Cerebellar nuclear complex (tissue), 1 donor: ENCODE results near the gene GABRA4.

Experiments
- DNase-seq, 2 experiments: peaks; one replicate each; lab custom pipeline; 2025; lab: John Stamatoyannopoulos, UW

GABRA4 gene

DNA sequence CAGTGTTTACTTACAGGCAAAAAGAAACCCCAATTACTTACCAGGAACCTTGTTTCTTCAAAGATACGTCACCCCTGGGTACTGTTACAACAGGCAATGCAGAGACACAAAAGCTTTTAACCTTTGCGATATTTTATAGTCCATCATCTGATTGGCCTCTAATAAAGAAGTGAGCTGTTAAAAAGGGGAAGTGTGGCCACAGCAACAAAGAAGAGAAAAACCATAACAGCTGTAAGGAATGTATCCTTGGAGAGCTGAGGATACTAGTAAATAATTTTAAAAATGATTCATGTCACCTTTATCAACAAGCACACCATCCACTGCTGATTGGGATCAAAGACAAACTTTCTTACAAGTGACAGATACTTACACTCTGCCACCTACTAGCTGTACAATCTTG is 14.1 kb downstream of the GABRA4 start:
- no peak for DNase-seq

DNA sequence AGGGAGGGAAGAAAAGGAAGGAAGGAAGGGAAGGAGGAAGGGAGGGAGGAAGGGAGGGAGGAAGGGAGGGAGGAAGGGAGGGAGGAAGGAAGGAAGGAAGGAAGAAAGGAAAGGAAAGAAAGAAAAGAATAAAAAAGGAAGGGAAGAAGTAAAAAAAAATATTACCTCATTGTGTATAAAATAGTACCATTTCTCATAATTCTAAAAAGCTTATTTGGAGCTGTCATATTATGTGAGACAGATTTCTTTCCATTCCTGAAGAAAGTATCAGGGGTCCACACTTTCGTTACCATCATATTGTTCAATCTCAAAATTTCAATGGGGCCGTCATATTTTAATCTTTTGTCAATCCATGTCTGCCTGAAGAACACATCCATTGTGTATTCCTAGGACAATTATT is 16.1 kb downstream of the GABRA4 start:
- no peak for DNase-seq

DNA sequence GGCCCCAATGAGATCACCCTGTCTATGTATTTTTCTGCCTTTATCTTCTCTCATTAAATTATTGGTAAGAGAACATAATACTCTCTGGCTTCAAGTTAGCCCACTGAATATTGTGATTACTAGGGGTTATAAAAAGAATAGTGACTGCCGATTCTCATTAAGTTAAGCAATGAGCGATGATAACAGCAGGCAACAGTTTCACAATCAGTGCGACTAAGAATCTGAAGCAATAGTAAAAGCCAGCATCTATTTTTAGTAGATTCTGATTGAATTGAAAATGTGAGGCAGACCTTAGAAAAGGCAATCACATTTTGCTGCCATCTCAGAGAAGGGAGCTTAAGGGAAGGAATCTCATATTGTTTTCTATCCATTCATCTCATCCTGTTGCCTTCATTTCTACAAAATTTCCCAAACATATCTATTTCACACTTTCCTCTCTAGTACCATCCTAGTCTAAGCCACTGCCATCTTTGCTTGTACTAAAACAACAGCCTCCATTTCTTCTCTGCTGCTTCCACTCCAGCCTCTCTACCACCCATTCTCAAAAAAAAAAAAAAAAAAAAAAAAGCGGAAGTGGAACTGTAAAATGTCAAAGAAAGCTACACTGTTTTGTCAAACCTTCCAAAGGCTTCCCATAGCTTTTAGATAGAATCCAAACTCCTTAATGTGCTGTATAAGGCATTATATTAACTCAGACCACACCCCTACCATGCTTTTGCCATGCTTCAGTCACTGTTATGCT is 17.4 kb downstream of the GABRA4 start:
- no peak for DNase-seq

DNA sequence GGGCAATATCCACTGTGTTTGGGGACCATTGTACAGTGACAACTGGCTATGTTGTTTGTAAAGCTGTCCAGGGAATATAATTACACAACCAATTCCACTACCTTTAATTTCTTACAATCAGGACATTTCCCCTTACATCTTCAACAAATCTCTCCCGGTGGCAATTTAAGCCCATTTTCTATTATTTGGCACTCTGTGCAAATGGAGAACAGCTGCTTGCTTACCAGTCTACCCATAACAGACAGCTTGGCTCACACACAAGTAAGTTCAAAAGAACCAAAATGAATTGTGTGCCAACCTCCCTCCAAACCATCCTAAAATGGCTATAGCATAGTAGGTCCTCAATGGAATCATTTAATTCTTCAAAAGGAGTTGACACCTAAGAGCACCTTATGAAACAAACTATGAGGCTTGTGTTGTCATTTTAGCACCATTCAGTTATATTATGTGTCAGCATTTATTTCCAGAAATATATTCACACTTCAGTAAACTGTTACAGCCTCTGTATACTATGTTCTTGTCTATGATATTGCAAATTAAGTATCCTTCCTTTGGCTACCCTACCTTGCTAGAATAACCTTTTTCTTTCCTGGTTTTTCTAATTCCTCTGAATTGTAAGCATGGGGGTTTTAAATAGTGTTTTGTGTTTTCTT is 18.4 kb downstream of the GABRA4 start:
- DNase-seq = no peak

DNA sequence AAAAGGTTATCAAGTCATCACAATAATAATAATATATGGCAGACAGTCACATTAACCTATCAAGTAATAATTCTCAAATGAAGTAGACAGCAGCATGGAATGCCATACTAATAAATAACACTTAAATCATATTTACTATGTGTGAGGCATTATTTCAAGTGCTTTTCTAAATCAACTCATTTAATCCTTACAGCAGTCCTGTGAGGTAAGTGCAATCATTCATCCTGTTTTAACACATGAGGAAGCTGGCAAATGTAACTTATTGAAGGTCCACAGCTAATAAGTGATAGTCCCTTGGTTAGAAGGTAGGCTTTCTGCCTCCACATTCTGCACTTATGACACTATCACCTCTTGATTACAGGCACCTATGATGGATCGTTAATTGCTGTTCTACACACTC is 24.5 kb downstream of the GABRA4 start:
- DNase-seq = no peak

DNA sequence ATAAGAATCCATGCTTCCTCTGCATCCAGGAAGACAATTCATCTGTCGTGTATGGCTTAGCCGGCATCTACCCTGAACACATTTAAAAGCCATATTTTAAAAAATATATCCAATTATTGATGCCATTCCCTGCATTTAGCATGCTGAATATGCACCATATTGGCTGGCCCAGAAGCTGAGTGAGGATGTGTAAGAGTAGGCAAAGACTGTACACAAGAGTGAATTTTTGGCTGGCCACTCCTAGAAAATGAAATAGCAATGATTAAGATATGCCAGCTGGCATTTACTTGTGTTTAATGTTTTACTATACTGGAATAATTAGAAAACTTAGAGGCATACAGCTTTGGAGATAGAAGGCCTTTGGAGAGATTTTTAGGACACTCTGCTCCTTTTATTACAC is 25.8 kb downstream of the GABRA4 start:
- DNase-seq = no peak

DNA sequence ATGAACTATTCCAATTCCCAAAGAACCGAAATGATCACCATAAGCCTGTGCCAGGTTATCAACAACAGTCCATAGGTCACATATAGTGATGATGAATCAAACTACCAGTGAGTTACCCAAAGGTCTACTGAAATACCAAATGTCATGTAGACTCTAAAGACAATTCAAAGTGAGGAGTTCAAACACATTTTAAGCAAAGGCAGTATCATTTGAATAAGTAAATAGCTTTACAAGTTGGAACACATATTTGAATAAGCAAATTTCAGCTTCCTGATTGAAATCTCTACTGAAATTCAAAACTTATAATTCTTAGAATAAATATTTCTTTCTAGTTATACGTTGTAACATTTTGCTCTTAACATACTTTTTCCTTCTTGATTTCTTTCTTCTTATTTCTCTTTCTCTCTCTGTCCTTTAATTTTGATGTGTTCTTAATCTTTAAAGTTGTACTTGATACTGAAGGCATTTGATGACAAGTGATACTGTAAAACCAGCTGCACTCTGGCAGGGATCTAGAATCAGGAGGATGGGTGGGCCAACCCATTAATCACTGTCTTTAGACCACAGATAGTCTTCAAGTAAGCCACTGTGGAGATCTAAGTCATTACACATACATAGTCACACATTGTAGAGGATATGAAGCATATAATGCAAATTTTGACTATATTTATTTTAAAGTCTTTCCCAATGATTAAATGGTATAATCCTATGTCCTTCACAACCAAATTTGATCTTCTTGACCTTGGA is 34.5 kb downstream of the GABRA4 start:
- no peak for DNase-seq

DNA sequence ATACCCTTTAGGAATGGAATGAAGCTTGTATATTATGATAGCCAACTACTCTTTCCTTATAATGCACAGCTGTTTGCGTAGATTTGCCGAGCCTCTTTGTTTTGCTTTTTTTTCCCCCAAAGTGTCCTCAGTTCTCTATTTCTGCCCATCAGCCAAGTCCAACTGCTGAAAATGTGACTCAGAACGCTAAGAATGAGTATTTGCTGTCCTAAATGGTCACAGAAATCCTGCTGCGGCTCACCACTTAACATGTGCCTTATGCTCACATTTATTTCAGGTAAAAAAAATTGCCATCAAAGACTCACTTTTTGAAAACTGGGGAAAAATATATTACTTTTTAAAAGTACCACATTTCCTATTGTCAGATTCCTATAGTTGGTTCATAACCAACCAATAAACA is 36.9 kb downstream of the GABRA4 start:
- DNase-seq = no peak

DNA sequence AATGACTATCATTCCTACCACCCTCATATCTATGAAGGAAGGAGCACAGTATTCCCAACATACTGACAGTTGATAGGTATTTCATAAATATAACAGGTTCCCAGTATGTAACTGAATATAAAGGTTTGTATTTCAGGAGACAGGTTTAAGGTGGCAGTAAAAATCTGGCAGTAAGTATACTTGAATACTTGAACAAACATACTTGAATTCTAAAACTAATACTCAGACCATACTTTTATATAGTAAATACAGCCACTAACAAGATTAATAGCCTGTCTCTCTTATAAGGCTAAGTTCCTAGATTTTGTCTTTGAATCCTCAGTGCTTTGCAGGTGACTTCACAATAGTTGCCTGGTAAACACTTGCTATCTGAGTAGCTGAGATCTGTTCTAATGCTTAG is 37.8 kb downstream of the GABRA4 start:
- no peak for DNase-seq

DNA sequence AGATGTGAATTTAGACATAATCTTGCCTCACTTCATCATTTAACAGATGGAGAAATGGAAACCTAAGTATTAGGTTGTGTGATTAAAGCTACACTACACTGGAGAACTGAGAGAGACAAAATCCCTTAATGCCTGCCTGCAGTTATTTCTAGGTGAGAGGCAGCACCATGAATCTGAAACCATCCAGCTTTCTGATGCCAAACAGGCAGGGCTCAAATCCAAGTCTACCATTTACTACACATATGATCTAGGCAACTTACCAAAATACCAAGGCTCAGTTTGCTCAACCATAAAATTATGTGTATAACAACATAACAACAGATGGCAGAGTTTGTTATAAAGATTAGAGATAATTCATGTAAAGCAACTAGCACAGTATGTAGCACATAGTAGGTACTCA is 38.7 kb downstream of the GABRA4 start:
- no peak for DNase-seq

DNA sequence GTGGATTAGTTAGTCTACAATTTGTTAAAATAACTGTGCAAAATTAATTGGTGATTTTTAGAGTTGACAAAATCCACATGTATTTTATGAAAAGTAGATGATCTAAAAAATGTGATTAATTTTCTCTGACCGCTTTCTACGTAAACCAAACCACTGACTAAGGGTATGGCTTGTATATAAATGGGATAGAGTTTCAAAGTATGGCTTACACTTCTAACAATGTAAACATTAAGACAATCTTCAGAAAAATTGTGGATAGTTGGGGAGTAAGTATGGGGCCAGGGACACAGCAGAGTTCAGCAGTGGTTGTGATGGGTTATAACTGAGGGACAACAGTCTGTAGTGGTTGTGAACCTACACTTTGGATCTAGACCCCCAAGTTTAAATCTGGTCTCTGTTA is 39.8 kb downstream of the GABRA4 start:
- no peak for DNase-seq

DNA sequence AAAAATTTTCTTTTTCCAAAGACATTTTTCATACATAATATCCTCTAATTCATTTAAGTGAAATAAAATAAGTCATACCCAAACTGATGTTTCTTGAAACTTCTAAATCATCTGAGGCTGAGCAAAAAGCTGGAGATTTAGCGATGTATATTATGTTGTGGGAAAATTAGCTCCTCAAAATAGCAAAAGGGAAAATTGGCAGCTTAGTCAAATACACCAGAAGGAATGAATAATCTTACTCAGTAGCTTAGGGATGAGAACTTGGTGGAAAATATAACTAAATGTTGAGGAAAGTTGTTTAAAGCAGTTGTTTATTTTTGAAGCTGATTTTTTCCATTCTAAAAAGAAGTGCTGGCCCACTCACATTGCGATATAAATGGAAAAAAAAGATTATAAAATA is 40.9 kb downstream of the GABRA4 start:
- no peak for DNase-seq

DNA sequence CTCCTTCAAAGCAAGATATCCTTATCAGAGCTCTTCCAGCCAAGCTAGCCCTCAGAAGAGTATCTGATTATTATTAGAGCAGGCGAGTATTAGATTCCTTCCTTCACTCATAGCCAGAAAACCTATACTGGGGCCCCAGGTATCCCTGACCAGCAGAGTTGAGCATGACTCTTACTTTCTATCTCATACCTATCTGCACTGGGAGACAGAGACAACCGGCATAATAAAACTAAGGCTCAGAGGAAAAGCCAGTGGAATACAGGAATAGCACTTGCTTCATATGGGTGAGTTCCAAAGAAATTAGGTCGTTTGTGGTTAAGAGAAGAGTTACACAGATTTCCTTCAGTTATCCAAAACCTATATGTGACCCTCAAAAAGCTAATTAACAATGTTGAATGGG is 42.6 kb downstream of the GABRA4 start:
- DNase-seq = no peak

DNA sequence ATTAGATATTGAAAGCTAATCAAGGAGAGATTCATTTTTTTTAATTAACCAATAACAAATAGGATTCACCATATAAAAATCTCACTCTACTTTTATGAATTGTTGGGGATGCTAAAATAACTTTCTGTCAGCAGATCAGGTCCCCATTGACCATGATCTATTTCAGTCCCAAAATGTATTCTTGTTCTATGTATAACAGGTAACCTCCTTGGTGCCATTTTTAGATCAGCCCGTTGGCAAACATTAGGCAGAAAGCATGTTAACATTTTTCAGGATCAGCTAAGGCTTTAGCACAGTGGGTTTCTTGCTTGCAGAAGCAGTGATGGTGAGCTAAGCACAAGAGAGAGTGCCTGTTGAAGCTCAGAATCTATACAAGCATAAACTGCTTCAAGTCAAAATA is 43.6 kb downstream of the GABRA4 start:
- DNase-seq = no peak

DNA sequence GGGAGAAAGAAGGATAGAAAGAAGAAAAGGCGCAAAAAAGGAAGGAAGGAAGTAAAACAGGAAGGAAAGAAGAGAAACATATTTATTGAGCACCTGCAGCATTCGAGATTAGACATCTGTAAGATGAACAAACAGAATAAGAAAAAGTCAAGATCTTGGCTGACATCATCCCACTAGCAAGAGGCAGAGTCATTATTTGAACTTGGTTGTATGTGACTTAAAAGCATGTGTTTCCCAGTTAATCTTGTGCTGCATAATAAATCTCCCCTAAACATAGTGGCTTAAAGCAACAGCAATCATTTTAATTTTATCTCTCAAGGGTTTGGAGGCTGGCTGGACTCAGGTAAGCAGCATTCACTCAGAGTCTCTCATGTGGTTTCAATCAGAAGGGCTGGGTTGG is 45.8 kb downstream of the GABRA4 start:
- DNase-seq = no peak

DNA sequence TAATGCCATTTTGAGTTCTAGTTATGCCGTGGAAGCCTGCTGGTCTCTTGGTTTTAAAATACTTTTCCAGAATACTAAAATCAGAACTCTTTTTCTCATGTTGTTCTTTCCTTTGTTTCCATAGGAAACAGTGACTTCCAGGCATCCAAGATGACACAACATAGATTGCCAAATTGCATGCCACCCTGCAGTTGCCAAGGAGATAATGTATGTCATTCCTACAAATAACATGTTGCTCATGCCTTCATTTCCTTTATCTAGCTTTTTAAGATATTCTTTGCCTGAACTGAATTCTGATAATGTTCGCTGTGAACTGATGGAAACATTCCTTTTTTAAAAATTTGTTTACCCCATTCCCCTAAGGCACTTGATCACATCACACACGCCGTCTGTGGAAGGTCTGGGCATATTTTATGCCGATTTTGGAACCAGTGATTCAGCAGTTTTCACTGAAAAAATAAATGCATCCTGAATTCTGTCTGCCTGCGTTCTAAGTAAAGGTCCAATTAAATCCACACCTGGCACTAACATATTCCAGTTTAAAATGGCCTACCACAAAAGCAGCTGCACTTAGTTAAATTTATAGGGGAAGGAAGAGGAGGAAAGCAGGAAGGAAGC is 46.4 kb downstream of the GABRA4 start:
- no peak for DNase-seq

DNA sequence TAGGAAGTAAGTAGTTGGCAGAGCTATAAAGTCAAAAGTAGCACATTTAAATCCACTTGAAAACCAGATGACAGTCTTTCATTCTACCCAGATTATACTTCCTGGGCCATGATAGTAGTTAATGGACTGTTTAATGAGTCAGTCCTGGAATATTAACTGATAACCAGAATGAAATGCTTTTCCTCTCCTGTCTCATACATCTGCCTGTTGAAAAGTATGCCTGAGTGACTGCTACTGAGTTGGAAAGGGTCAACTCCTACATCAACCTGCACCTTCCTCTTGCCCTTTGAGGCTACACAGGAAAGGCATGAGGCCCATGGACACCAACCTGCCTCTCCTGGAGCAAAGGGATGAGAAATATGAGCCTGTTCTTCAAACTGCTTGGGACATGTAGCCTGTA is 48.3 kb downstream of the GABRA4 start:
- DNase-seq = no peak

DNA sequence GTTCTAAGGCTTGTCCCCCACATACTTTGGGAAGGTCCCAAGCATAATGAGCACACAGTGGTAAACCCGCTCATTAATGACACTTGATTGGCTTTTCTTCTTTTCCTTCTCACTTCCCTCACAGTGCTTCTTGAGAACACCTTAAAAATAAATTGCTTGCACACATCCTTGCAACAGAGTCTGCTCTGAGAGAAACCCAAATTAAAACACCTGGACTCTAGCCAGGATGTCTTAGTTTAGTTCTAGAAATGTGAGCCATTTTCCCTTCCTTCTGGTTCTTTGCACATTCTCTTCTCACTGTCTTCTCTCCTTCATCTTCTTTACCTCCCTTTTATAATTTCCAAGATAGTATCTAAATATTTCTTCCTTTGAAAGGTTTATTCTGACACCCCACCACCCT is 49.0 kb downstream of the GABRA4 start:
- no peak for DNase-seq

DNA sequence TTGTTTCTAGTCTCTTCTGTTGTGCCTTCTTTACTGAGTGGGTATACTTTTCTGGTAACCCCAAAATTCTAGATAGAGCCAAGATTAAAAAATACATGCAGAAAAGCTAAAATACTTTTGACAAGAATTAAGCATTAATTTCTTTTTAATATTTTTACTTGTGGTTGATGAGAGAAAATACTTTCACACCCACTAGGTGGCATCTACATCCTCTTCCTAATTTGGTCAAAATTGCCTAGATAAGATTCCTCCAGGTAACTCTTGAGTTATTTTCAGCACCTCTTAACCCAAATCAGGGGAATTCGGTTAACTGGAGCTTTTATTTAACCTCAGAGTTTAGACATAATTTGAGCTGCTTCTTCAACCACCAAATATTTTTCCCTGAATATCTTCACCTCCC is 55.9 kb downstream of the GABRA4 start:
- DNase-seq = no peak

DNA sequence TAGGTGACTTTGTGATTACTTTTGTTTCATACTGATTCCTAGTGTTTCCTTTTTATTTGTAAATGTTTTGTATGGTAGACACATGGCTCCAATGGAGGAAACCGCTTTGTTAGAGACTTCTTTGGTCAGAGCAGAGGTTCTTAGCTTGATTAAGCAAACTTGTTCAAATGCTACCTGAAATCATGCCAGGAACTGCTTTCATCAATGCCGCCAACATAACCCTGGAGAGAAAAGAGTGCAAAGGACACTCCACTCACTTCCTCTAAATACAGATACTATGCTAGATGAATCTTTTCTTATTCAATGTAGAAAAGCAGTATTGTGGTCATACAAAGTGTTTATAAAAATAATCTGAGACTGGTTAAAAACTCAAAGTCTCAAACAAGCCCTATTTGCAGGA is 58.7 kb downstream of the GABRA4 start:
- DNase-seq = no peak

DNA sequence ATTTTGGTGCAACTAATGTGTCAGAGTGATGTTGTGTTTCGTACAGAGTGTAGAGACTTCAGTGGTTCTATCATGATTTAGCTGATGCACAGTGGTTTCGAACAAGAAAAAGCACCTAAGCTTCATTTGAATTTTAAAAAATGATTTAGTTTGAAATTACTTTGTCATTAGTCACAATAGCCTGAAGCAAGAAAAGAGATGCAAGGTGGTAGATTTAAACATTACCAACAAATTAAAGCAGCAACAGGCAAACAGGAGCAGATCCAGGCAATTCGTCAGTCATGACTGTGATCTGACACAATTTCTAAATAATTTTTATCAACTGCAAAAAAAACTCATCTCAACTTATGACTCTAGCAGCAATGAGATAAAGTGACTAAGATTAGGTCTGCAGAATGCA is 59.7 kb downstream of the GABRA4 start:
- no peak for DNase-seq

DNA sequence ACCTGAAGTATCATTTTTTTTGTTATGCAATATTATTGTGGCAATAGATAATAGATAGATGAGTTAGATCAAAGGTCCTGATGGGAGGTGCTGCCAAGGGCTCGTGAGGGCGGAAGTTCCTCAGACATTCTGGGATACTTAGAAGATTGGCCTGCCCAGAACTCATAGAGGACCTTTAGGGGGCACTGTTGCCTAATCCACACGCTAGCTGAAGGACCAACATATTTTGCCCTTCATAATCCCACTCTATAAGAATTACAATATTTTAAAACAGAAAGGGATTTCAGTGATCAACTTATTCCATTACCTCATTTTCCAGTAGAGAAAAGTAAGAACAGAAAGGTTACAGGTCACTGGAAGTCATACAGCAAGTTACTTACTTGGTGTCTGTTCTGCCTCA is 61.4 kb downstream of the GABRA4 start:
- DNase-seq = no peak

DNA sequence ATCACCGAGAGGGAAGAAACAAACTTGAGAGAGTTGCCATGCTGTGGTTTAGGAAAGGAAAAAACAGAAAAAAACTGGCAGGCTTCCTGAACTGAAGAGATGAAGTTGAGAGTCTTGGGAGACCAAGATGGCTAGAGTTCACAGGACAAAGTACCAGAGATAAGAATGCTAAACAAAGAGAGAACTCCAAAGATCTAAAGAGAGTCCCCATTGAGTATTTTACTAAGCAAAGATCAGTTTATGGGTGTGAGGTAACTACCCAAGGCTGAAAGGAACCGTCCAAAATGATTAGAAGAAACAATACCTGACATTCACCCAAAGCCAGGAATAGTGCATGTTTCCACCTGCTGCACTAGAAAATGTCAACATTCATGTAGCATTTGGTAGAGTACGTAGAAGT is 62.5 kb downstream of the GABRA4 start:
- no peak for DNase-seq
